PC-3 (cell line): ENCODE data around the gene TBXA2R. TPM values are rescaled to one million over a fixed set of nuclear protein-coding genes. Genes with fewer than 3 reads are reported as not detected.

Experiments
- ATAC-seq: fragments of 200-7000 bp; cut with Tn5 transposase; 2 replicates; pipeline ENCODE4 v1.9.1; 2020; ENCODE audit warnings: mild to moderate bottlenecking, moderate library complexity
- BruUV-seq: library from RNA; stranded (reverse); fragments of 400-500 nt; replicated peaks from 2 replicates; lab custom pipeline; 2021; lab: Mats Ljungman, UMichigan
- CTCF ChIA-PET: fragments of 300-600 bp; sonication (Branson Sonifier 250); formaldehyde crosslinking; loops from one replicate; lab custom pipeline; 2022; ENCODE audit warnings: antibody characterized with exemption; lab: Charles Lee
- POLR2A ChIA-PET: fragments of 300-600 bp; sonication (Branson Sonifier 250); formaldehyde crosslinking; loops from one replicate; lab custom pipeline; 2022; ENCODE audit warnings: antibody characterized with exemption; ENCODE audit not compliant: unreplicated experiment; lab: Charles Lee
- DNase-seq: peaks from one replicate; pipeline ENCODE4 v3.0.0-alpha.2; 2015
- H2AFZ ChIP-seq: fragments of 300-600 bp; sonication (generic); 2 replicates; pipeline ENCODE4 v1.6.0; 2016; ENCODE audit warnings: antibody characterized with exemption, low read length
- H3F3A ChIP-seq: fragments of 300-600 bp; sonication (generic); one replicate; pipeline ENCODE4 v1.6.0; 2017; ENCODE audit warnings: antibody characterized with exemption, low read length, control low read depth, mild to moderate bottlenecking; ENCODE audit not compliant: unreplicated experiment
- H3K27ac ChIP-seq: fragments of 300-600 bp; sonication (generic); 2 replicates; pipeline ENCODE4 v1.5.1; 2016; ENCODE audit warnings: mild to moderate bottlenecking, low read length
- H3K27me3 ChIP-seq: fragments of 300-600 bp; sonication (generic); 2 replicates; pipeline ENCODE4 v1.6.1; 2016; ENCODE audit warnings: low read length, mixed read lengths
- H3K36me3 ChIP-seq: fragments of 300-600 bp; sonication (generic); 2 replicates; pipeline ENCODE4 v1.6.1; 2016; ENCODE audit warnings: low read depth, mixed run types, low read length, mixed read lengths
- H3K4me1 ChIP-seq: fragments of 300-600 bp; sonication (generic); 2 replicates; pipeline ENCODE4 v1.5.1; 2016; ENCODE audit warnings: low read length; ENCODE audit not compliant: insufficient read depth
- H3K4me2 ChIP-seq: fragments of 300-600 bp; sonication (generic); 2 replicates; pipeline ENCODE4 v1.6.0; 2016; ENCODE audit warnings: low read length
- H3K4me3 ChIP-seq: fragments of 300-600 bp; sonication (generic); 2 replicates; pipeline ENCODE4 v1.5.1; 2016; ENCODE audit warnings: mild to moderate bottlenecking, low read length, mixed read lengths
- H3K79me2 ChIP-seq: fragments of 300-600 bp; sonication (generic); 2 replicates; pipeline ENCODE4 v1.6.1; 2017; ENCODE audit warnings: low read length, mixed read lengths
- H3K9ac ChIP-seq: fragments of 300-600 bp; sonication (generic); 2 replicates; pipeline ENCODE4 v1.6.0; 2016; ENCODE audit warnings: mild to moderate bottlenecking, low read length
- H3K9me2 ChIP-seq: fragments of 300-600 bp; sonication (generic); replicated peaks from 2 replicates; pipeline ENCODE4 v1.6.1; 2016; ENCODE audit warnings: mixed run types, low read length, mixed read lengths
- H3K9me3 ChIP-seq: fragments of 300-600 bp; sonication (generic); 2 replicates; pipeline ENCODE4 v1.6.1; 2016; ENCODE audit warnings: low read length, mixed read lengths
- H4K20me1 ChIP-seq: fragments of 300-600 bp; sonication (generic); 2 replicates; pipeline ENCODE4 v1.6.1; 2016; ENCODE audit warnings: low read length, mixed read lengths
- CTCF ChIP-seq: fragments of 300-600 bp; sonication (generic); conservative IDR thresholded peaks from 2 replicates; pipeline ENCODE4 v1.5.1; 2017; ENCODE audit warnings: antibody characterized with exemption, low read depth, mild to moderate bottlenecking, low read length
- EZH2 ChIP-seq: fragments of 300-600 bp; sonication (generic); IDR thresholded peaks from one replicate; pipeline ENCODE4 v1.6.1; 2017; ENCODE audit warnings: antibody characterized with exemption, mild to moderate bottlenecking, low read length; ENCODE audit not compliant: unreplicated experiment
- EZH2phosphoT487 ChIP-seq: fragments of 300-600 bp; sonication (generic); IDR thresholded peaks from 2 replicates; pipeline ENCODE4 v1.6.1; 2018; ENCODE audit warnings: mild to moderate bottlenecking, antibody characterized with exemption, low read length, borderline replicate concordance
- intact Hi-C: fragments of 100-400 bp; cut with micrococcal nuclease; formaldehyde crosslinking; loops from 2 replicates; pipeline ENCODE4 v1.9.0; 2023
- total RNA-seq: library from RNA; depleted of rRNA; stranded (reverse); fragments of >200 nt; gene quantifications from 2 replicates; pipeline ENCODE4 v1.2.3, GENCODE V29; 2014

The TBXA2R gene
- total RNA-seq, 1 experiment from 2014 or later: 0.77 TPM

DNA sequence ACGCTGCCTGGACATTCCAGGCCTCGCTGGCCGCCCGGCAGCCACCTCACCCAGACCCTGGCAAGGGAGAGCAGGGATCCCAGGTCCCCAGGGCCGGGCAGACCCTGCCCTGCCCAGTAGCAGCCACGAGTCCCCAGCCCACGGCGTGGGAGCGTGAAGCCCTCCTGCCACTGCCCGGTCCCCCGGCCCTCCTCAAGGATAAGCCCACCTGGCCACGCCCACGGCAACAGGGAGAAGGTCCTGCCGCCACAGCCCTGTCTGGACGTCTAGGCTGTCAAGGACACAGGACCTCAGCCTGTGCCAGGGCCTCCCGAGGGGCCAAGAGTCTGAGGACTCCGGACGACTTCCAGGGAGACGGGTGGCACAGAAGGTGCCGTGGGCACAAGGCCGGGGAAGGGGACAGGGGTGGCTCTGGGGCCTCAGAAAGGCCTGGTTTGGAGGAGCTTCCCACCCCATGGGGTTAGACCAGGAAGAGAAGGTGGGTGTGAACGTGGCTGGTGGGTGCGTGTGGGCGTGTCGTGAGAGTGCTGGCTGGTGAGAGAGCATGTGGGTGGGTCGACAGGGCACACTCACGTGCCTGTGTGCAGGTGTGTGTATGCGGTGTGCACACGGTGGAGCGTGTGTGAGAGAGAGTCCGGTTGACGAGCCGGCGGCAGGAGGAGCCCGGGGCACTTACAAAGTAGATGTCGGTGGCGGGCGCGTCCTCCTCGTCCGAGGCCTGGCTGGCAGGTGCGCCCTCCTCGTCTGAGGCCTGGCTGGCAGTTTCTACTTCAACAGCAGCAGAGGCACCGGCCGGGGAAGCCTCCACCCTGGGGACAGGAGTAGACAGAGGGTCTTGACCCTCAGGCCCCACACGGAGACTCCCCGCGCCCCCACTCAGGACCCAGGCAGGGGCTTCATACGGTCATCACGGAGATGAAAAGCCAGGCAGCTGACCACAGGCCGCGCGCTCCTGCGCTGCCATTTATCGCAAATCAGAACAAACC is 31.8 kb upstream of the TBXA2R start:
- no peaks in the 10 kb centered on the region for H3K9me3 ChIP-seq
- H3K9ac ChIP-seq: no peak overlapping the region
- ChIA-PET CTCF (no interaction called here), POLR2A (no interaction called here)
- H3K36me3 ChIP-seq: no peaks in the 10 kb centered on the region
- no peaks in the 10 kb centered on the region for H3K4me1 ChIP-seq
- DNase-seq (no peak), ATAC-seq (no peak)
- BruUV-seq: no TSS peak
- no peak overlapping the region for H3K27ac ChIP-seq
- intact Hi-C loops: no loop called here
- no peaks in the 10 kb centered on the region for H3K27me3 ChIP-seq
- TF ChIP-seq EZH2: no peak
- no peak for TF ChIP-seq CTCF
- TF ChIP-seq EZH2phosphoT487: no peak
- no peaks in the 10 kb centered on the region for H3K9me2 ChIP-seq
- no peaks in the 10 kb centered on the region for H3K79me2 ChIP-seq
- H4K20me1 ChIP-seq: no peaks in the 10 kb centered on the region
- H3K4me3 ChIP-seq: no peak overlapping the region
- H3F3A ChIP-seq: no peaks in the 10 kb centered on the region
- H3K4me2 ChIP-seq: no peak overlapping the region
- no peak overlapping the region for H2AFZ ChIP-seq

GRCh38 chr19:3637621-3638020 is 30.9 kb upstream of the TBXA2R start:
- Histone ChIP-seq H3K27ac (no peak overlapping the region), H3K4me1 (no peaks in the 10 kb centered on the region), H3K36me3 (no peaks in the 10 kb centered on the region), H3K79me2 (no peaks in the 10 kb centered on the region), H3K9ac (no peak overlapping the region), H3F3A (no peaks in the 10 kb centered on the region), H3K4me2 (no peak overlapping the region), H4K20me1 (no peaks in the 10 kb centered on the region), H2AFZ (no peak overlapping the region), H3K9me3 (no peaks in the 10 kb centered on the region), H3K4me3 (no peak overlapping the region), H3K9me2 (no peaks in the 10 kb centered on the region), H3K27me3 (no peaks in the 10 kb centered on the region)
- intact Hi-C loops: no loop called here
- CTCF ChIA-PET: no interaction called here
- no peak for ATAC-seq
- TF ChIP-seq CTCF: no peak
- no peak for TF ChIP-seq EZH2phosphoT487
- TF ChIP-seq EZH2: no peak
- POLR2A ChIA-PET: no interaction called here
- no peak for DNase-seq
- BruUV-seq: no TSS peak

GRCh38 chr19:3636962-3637361 is 30.3 kb upstream of the TBXA2R start:
- Histone ChIP-seq H3K27me3 (no peaks in the 10 kb centered on the region), H3F3A (no peaks in the 10 kb centered on the region), H2AFZ (no peak overlapping the region), H3K4me1 (no peaks in the 10 kb centered on the region), H4K20me1 (no peaks in the 10 kb centered on the region), H3K9ac (no peak overlapping the region), H3K4me2 (no peak overlapping the region), H3K36me3 (no peaks in the 10 kb centered on the region), H3K79me2 (no peaks in the 10 kb centered on the region), H3K9me3 (no peaks in the 10 kb centered on the region), H3K4me3 (no peak overlapping the region), H3K9me2 (no peaks in the 10 kb centered on the region), H3K27ac (no peak overlapping the region)
- ChIA-PET CTCF (no interaction called here), POLR2A (interaction anchor here (0.6 kb wide), 1 partner anchor 11 kb away, joined by 3 read pairs; no protein-coding TSS in a partner anchor)
- no peak for DNase-seq
- TF ChIP-seq EZH2: no peak
- TF ChIP-seq CTCF: no peak
- BruUV-seq: no TSS peak
- intact Hi-C loops: no loop called here
- ATAC-seq: no peak
